HG02884 (cell line): ENCODE measurements around the gene UNC13B.
"Not testable (repeated sequence)": the region's sequence is repeated elsewhere in the genome, so short reads cannot be mapped to it uniquely, and the experiment has no call there.

ENCODE experiments used
- ATAC-seq: cut with Tn5 transposase; IDR thresholded peaks from one replicate; pipeline ENCODE4 v1.9.1; 2021; ENCODE audit warnings: mild to moderate bottlenecking, moderate library complexity; ENCODE audit not compliant: unreplicated experiment

The UNC13B gene

DNA sequence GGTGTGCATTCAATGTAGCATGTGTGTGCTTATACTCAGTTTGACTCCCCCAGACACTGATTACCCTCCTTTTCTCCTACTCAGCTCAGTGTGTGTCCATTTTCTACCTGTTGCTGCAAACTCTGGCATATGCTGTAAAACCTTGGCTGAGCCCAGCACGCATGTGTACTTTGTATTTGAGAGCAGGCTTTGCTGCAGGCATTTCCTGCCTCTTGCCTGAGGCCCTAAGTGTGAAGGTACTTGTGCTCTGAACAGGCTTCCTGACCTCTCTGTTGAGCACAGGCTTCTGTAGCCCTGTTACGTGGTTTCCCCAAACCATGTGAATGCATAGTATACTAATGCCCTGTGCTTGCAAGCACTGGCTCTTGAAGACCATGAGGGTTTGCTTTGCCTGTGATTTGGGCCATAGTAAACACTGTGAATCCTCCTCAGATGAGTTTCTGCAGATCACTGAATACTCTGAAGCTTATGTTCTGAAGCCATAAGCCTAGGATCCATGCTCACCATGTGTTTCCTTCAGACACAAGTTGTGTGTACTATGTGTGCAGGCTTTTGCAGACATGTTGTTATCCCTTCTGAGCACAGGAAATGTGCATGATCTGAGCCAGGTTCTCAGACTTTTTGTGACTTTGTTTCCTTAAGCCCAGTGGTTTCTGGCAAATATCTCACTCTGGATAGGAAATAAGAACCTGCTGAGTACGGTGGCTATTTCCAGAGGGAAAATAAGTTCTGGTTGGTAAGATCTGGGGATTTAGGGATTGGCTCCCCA lies 203.2 kb downstream of the UNC13B start:
- no peak for ATAC-seq

DNA sequence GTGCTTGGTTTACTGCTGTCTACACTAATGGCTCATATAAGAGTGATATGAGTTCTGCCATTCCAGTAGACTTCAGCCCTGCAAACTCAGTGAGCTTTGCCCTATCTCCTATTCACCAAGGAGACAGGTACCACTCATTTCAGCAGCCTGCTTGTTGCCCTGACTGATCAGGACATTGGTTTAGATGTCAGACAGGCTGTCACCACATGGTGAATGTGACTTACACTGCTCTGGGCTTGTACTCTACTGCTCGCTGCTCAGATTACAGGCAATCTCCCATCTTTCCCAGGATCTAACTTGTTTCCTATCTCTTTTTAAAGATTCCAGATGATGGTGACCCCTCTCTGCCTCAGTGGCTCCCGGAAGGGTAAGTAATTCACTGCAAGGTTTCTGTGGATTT lies 204.8 kb downstream of the UNC13B start:
- ATAC-seq = no peak

DNA sequence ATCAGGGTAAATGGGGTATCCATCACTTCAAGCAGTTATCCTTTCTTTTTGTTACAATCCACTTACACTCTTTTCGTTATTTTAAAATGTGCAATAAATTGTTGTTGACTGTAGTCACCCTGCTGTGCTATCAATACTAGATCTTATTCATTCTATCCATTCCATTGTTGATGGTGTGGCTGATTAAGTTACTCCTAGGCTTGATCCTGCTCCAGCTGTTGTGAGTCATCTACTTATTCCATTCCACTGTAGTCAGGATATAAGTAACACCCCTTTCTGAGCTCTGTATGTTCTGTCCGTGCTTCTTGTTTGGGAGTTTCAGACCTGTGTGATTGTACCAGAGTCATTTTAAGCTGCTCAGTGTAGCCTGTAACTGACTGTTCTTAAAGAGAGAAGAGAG lies 205.6 kb downstream of the UNC13B start:
- ATAC-seq = no peak

DNA sequence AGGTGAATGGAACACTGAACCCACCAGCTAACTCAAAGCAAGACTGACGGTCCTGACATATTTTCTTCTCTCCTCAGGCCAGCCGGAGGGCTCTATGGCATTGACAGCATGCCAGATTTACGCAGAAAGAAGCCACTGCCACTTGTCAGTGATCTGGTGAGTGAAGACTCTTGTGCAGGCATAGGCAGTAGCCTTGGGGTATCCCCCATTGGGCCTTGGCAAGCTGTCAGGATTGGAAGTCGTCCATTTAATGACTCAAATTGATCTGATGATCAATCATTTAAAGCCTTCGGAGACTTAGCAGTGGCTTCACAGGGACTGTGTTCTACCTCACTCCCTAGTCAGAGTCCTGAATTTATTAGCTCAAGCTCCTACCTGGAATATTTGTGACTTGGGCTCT lies 208.4 kb downstream of the UNC13B start:
- no peak for ATAC-seq

DNA sequence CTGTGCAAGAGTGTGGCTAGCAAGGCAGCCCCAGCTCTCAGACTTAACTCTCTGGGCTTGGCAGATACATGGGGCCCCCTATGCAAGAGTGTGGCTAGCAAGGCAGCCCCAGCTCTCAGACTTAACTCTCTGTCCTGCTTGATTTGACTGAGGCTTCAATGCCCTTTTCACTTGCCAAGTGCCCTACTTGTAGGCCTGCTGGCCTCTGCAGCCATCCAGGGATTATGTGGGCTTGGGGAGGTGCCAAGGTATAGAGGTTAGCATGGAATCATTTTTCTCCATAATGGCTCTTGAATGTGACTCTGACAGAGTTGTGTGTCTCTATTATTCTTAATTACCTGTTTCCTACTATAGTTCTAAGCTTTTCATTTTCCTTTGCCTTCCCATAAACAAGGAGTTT lies 212.6 kb downstream of the UNC13B start:
- no peak for ATAC-seq

DNA sequence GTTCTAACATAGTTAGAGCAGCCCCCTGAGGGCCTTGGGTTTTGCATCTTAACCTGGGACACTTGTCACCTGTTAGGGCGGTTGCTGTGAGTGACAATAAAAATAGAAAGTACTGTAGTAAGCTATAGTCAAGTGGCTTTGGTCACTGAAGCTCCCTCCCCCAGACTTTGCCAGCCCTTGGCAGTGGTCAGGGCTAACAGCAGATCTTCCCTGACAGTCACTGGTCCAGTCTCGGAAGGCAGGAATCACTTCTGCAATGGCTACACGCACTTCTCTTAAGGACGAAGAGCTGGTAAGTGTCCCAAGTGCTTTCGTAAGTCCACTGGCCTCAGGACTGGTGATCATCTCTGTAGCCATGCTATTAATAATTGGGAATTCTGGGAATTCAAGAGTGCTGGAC lies 213.1 kb downstream of the UNC13B start:
- no peak for ATAC-seq

DNA sequence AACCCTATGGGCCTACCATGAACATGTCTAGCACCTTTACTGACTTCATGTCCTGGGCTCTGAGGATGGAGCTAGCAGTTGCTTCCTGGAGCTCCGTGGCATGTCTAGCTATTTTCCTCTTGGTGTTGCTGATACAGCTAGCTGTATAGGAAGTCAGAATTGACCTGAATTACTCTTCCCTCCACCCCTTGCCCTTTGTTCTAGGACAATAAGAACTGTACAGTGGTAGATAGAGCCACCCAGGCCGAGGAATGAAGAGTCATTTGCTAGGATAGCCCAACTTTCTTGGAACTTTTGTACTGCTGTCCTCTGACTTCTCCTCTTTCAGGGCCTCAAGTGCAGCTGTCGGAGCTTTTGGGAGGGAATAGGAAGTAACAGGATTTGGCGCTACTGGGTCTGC lies 218.2 kb downstream of the UNC13B start:
- ATAC-seq = no peak

DNA sequence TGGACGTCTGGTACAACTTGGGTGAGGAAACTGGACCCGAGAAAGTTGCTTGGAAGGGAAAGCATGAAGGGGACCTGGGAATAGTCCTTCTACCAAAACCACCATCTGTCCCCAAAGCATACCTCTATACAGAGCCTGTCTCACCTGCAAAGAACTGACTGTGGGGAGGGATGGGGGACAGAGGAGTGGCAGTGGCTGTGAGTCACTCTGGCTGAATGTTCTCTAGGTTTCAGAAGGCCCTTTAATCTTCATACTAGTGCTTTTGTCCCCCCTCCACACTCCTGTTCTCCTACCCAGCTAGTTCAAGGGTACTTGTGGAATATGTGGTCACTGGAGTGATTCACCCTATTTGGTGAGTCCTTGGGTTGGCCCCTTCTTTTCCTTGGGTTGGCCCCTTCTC lies 218.8 kb downstream of the UNC13B start:
- ATAC-seq = no peak

DNA sequence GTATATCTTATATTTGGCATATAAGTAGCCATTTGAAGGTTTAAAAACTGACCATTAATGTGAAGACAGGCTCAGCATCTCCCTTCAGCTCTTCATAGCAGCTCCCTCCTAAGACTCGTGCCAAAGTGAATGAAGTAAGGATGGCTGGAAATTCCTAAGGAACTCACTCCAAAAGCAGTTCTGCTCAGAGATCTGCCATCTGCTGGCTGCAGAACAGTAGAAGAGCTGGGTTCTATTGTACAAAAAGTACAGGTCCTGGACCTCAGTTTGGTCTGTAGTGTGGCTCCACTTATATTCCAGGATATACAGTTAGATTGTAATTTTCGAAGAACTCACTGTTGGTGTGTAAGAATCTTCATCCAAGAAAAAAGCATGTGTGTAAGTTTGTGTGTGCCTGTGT lies 223.2 kb downstream of the UNC13B start:
- no peak for ATAC-seq

DNA sequence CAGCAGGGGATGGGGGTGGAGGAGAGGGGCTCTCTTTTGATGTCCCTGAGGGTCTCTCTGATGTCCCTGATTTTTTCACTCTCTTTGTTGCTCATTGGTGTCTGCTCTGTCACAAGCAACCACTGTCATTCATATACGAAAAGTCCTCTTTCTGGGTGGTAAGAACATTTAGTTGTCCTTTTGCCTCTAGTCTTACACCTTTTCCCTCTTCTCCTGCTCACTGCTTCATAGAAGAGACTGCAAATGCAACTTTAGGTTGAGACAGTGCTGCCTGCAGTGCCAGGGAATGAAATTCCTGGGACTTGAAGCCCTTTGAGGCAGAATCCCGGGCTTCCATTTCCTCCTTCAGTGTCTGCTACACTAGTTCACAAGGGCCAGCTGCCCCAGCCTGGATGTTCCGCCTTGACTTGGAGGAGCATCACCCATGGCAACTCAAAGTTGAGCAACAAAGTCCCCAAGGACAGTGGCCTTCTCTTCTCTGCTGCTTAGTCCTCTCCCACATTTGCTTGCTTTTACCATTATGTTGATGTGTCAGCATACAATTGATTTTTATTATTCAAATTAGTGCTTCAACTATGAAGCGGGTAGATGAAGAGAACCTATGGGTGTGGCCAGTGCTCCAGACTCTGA lies 233.4 kb downstream of the UNC13B start:
- no peak for ATAC-seq

DNA sequence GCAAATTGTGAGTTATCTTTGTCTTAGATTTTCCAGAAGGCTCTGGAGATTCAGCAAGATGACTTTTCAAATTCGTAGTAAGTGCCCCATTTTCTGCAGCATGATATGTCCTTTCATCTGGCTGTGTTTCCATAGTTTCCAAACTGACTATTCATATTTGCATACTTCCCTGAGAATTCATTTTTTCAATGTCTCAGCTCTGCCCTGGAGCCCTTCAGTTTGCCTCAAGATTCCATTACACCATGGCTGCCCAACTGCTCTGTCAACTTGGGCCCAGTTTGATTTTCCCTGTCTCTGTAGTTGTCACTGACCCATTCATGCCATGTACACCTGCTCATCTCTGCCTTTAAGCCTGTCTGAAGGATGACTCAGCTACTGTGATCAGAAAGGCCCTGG lies 233.9 kb downstream of the UNC13B start:
- no peak for ATAC-seq

DNA sequence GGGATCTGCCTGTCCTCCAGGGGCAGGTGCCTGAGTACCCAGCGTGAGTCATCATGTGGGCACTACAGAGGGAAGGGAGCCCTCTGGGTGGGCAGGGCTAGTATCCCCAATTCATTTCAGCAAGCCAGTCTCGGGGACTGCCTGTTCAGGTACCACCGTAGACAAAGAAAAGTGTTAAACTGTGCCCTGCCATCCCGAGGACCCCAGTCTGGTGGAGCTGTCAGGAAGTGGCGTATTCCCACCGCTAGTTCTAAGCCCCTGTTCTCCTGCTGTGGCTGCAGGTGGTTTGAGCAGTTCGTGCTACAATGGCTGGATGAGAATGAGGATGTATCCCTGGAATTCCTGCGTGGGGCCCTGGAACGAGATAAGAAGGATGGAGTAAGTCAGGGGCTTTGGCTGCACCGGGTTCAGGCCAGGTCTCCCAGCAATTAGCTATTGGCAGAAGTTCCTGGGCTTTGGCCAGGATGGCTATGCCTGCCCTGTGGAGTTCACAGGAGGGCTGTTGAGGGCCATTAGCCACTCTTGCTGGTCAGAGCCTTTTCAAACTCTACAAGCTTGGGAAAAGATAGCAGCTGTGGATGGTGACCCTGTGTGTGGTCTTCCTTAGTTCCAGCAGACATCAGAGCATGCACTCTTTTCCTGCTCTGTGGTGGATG lies 234.9 kb downstream of the UNC13B start:
- ATAC-seq = no peak

DNA sequence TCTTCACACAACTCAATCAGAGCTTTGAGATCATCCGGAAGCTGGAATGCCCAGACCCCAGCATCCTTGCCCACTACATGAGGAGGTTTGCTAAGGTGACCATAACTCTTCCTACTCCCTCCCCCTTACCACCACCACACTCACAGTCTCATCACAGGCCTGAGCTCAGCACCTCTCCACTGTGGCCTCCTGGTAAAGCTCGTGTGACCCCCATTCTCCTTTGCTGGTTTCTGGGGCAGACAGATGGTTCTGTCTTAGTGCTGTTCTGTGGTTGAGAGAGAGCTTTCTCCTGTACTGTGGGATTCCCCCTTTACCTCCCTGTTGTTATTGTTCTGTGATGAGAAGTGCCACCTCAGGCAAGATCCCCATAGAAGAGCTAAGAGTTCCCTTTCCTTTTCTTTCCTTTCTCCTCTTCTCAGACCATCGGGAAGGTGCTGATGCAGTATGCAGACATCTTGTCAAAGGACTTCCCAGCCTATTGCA lies 235.4 kb downstream of the UNC13B start:
- no peak for ATAC-seq

DNA sequence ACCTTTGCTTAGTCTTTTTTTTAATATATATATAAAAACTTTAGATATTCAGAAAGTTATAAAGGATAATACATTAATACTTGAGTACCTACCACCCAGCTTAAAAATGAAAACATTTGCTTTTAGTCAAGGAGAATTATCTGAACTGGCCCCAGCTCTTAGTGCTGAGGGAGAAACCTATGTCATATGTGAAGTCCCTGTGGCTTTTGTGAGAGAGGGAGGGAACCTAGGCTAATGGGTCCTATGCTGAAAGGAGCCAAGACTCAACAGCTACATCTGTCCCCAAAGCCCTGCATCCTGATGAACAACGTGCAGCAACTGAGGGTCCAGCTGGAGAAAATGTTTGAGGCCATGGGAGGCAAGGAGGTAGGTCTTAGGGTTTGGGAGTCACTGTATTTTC lies 236.1 kb downstream of the UNC13B start:
- no peak for ATAC-seq

DNA sequence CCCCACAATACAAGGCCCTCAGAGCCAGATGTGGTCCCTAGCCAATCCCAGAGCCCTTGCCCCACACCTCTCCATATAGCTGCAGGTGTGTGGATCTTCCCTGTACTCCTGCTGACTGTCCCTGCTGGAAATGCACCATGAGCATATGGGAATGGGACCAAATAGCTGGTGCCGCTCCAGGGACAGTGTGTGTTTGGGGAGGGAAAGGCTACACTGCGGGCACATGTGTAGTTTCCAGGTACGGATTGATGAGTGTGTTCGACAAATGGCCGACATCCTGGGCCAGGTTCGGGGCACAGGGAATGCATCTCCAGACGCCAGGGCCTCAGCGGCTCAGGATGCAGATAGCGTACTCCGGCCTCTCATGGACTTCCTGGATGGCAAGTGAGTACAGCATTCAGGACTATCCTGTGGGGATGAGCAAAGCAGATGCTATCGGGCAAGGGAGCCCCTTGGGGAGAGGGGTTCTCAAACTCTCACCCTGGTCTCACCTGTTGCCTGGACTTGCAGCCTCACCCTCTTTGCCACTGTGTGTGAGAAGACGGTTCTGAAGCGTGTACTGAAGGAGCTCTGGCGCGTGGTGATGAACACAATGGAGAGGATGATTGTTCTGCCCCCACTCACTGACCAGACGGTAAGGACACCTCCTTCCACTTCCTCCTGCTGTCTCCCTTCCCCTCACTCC lies 237.0 kb downstream of the UNC13B start:
- ATAC-seq = no peak

DNA sequence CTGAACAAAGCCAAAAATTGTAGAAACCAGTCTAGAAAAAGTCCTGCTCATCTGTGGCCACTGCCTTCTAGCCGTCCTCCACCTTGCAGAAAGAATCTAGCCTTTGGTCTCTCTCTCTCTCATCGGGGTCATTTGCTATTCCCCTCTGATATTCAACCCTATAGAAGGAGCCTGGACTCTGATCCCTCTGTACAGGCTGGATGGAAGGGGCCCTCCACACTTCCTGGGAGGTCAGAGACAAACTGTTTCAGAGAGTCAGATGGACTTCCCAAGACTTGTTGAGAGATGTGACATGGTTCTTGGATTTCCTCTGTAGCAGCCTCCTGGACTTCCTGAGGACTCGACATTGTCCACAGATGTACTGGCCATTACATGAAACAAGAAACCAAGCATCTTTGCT lies 243.1 kb downstream of the UNC13B start:
- no peak for ATAC-seq

DNA sequence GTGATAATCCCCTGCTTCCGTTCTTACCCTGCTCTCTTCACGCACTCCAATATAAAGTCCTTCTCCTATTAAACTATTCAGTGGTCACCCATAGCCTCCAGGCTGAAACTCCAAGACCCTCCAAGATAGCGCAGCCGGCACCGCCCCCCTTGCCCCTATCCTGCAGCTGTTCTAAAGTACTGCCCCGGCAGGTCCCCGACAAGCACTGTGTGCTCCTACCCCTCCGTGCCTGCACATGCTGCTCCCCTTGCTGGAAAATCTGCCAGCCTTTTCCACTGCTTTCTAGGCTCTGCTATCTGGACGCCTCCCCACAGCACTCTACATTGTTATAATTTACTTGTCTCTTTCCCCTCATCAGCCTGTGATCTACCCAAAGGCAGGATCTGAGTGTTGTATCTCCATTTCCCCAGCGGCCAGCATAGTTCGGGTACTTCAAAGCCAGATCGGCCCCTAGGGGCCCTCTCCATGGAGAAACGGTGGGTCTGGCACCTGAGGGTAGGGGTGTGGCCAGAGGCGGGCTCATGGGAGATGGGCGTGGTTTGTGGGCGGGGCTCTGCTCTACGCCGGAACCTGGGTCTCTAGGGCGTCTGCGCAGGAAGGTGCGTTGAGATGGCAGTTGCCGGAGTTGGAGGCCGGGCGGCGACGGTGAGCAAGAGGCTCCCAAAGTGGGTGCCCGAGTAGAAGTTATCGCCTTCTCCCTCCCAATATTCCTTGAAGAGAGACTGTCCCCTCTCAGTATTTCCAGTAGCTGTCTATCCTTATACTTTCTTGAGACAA lies 244.6 kb downstream of the UNC13B start:
- ATAC-seq = no peak

DNA sequence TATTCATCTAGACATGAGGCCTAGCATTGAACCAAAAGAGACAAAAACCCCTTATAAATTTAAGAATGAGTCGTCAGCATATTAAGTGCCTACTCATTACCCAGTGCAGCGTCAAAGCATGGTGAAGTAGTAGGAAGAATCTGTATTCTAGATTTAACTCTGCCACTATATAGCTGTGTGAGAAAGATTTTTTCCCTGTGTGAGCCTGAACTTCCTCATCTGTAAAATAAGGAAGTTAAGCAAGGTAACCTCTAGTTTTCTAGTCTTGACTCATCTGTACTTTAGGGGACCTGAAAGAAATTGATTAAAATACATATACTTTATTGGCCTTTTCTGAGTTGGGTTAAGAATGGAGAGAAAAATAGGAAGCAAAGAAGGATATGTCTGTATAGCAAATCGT lies 246.0 kb downstream of the UNC13B start:
- no peak for ATAC-seq

DNA sequence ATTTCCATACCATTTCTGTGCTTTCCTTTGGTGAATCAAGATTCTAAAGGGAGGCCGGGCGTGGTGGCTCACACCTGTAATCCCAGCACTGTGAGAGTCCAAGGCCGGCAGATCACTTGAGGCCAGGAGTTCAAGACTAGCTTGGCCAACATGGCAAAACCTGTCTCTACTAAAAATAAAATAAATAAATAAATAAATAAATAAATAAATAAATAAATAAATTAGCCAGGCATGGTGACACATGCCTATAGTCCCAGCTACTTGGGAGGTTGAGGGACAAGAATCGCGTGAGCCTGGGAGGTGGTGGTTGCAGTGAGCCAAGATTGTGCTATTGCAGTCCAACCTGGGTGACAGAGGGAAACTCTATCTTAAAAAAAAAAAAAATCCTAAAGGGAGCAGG lies 247.6 kb downstream of the UNC13B start:
- not testable (repeated sequence) for ATAC-seq

DNA sequence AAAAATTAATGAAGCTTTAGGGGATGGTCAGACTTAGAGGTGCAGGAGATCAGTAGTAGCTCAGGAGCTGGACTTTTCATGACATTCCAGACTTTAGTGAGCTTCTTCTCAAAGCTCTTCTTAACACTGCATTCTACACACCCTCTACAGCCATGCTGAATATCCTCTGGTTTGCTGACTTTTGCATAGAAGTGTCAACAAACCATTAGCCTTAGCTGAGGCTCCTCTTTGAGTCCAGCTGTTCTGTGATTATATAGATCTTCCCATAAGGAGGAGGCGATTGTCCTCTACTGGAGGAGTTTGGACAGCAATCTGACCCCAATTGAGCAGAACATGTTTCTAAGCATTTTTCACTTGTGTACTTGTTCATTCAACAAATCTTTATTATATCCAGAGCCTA lies 253.1 kb downstream of the UNC13B start:
- no peak for ATAC-seq
